HepG2 (cell line): Measurements from ENCODE around the gene SLC7A4.

Experiments
- RARG ChIP-seq: sonication (generic); formaldehyde crosslinking; IDR thresholded peaks from 2 replicates; pipeline ENCODE4 v1.4.0; 2020; ENCODE audit warnings: low read depth, mild to moderate bottlenecking, missing genetic modification reagents
- TAF1 ChIP-seq: sonication (generic); formaldehyde crosslinking; IDR thresholded peaks from 2 replicates; pipeline ENCODE4 v1.4.0; 2020; ENCODE audit warnings: missing genetic modification reagents
- TF ChIP-seq, protein P1 (sequence below): sonication (generic); formaldehyde crosslinking; IDR thresholded peaks from 2 replicates; pipeline ENCODE4 v1.4.0; 2020; ENCODE audit warnings: mild to moderate bottlenecking, missing genetic modification reagents
- TF ChIP-seq, protein P2 (sequence below): sonication (generic); formaldehyde crosslinking; IDR thresholded peaks from 2 replicates; pipeline ENCODE4 v1.5.0; 2020; ENCODE audit warnings: mild to moderate bottlenecking, missing genetic modification reagents, moderate library complexity

DNA sequence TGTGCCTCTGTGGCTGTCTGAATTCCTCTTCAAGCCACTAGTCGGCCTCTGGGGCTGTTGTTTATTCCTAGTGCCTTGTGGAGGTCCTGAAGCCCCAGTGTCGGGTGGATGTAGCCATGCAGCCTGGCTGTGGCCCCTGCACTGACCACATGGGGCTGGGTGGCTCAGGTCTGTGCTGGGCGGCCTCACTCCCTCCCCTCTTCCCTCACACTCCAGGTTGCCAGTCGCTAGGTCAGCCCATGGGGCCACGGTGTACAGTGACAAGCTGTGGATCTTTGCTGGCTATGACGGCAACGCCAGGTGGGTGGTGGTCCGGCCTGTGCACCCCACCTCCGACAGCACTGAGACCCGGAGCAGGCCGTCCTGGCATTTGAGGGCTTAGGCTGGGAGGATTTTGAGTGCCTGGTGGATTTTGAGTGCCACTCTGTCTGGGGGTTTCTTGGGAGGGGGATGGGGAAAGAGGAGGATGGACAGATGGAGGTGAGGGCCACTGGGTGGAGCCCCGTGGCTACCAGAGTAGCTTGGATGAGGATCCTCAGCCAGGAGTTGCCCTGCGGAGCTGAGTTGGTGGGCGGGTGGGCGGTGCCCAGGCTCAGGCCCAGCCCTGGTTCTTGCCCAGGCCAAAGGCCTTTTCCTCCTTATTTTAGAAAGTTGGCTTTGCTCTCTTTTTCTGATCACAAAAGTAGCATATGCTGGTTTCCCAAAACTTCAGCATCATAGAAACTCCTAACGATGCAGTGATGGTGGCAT is 43.6 kb downstream of the SLC7A4 start:
- TF ChIP-seq, protein P1, sequence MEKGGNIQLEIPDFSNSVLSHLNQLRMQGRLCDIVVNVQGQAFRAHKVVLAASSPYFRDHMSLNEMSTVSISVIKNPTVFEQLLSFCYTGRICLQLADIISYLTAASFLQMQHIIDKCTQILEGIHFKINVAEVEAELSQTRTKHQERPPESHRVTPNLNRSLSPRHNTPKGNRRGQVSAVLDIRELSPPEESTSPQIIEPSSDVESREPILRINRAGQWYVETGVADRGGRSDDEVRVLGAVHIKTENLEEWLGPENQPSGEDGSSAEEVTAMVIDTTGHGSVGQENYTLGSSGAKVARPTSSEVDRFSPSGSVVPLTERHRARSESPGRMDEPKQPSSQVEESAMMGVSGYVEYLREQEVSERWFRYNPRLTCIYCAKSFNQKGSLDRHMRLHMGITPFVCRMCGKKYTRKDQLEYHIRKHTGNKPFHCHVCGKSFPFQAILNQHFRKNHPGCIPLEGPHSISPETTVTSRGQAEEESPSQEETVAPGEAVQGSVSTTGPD (CRISPR knock-in tag) = no peak
- TF ChIP-seq, protein P2, sequence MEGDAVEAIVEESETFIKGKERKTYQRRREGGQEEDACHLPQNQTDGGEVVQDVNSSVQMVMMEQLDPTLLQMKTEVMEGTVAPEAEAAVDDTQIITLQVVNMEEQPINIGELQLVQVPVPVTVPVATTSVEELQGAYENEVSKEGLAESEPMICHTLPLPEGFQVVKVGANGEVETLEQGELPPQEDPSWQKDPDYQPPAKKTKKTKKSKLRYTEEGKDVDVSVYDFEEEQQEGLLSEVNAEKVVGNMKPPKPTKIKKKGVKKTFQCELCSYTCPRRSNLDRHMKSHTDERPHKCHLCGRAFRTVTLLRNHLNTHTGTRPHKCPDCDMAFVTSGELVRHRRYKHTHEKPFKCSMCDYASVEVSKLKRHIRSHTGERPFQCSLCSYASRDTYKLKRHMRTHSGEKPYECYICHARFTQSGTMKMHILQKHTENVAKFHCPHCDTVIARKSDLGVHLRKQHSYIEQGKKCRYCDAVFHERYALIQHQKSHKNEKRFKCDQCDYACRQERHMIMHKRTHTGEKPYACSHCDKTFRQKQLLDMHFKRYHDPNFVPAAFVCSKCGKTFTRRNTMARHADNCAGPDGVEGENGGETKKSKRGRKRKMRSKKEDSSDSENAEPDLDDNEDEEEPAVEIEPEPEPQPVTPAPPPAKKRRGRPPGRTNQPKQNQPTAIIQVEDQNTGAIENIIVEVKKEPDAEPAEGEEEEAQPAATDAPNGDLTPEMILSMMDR (CRISPR knock-in tag) = no peak
- no peak for TF ChIP-seq RARG
- TF ChIP-seq TAF1 (CRISPR knock-in tag) = no peak
